Rectal smooth muscle tissue (tissue), 1 donor: Measurements from ENCODE around the gene GALNT9.
"Not testable (repeated sequence)": the region's sequence is repeated elsewhere in the genome, so short reads cannot be mapped to it uniquely, and the experiment has no call there.

Source experiments
- H3K27ac ChIP-seq: one replicate; pipeline ENCODE4 v1.7.0; 2013; ENCODE audit warnings: low read depth, low read length, inconsistent platforms
- H3K27me3 ChIP-seq: one replicate; pipeline ENCODE4 v1.7.0; 2013; ENCODE audit warnings: low read length; ENCODE audit not compliant: control insufficient read depth, insufficient read depth
- H3K36me3 ChIP-seq: one replicate; pipeline ENCODE4 v1.7.0; 2013; ENCODE audit warnings: low read length; ENCODE audit not compliant: control insufficient read depth, insufficient read depth
- H3K4me1 ChIP-seq: one replicate; pipeline ENCODE4 v1.7.0; 2013; ENCODE audit warnings: low read length; ENCODE audit not compliant: control insufficient read depth, insufficient read depth
- H3K4me3 ChIP-seq: one replicate; pipeline ENCODE4 v1.7.0; 2013; ENCODE audit warnings: low read length
- H3K9ac ChIP-seq: one replicate; pipeline ENCODE4 v1.7.0; 2013; ENCODE audit warnings: low read length

GALNT9 gene

GRCh38 chr12:132308853-132309595 is 20.4 kb downstream of the GALNT9 start:
- H3K4me1 ChIP-seq: no peaks in the 10 kb centered on the region

GRCh38 chr12:132307976-132308852 is 21.2 kb downstream of the GALNT9 start:
- Histone ChIP-seq H3K4me1 (no peaks in the 10 kb centered on the region), H3K36me3 (no peaks in the 10 kb centered on the region), H3K4me3 (no peak overlapping the region), H3K9ac (no peak overlapping the region), H3K27ac (no peak overlapping the region), H3K27me3 (no peaks in the 10 kb centered on the region)

More at GRCh38 chr12:132308853-132309595, 20.4 kb downstream of the GALNT9 start:
- no peaks in the 10 kb centered on the region for H3K27me3 ChIP-seq
- H3K4me3 ChIP-seq: no peak overlapping the region
- H3K36me3 ChIP-seq: no peaks in the 10 kb centered on the region
- H3K9ac ChIP-seq: no peak overlapping the region
- H3K27ac ChIP-seq: no peak overlapping the region

- H3K4me1 ChIP-seq: no peaks in the 10 kb centered on the region
- H3K27ac ChIP-seq: no peak overlapping the region
- H3K9ac ChIP-seq: no peak overlapping the region
- H3K4me3 ChIP-seq: no peak overlapping the region
- H3K27me3 ChIP-seq: no peaks in the 10 kb centered on the region
- H3K36me3 ChIP-seq: no peaks in the 10 kb centered on the region
Observed at GRCh38 chr12:132306885-132307191, 22.6 kb downstream of the GALNT9 start.

GRCh38 chr12:132305991-132306884 is 23.2 kb downstream of the GALNT9 start:
- Histone ChIP-seq H3K4me3 (no peak overlapping the region), H3K9ac (no peak overlapping the region), H3K36me3 (no peaks in the 10 kb centered on the region), H3K27me3 (no peaks in the 10 kb centered on the region), H3K27ac (no peak overlapping the region), H3K4me1 (no peaks in the 10 kb centered on the region)

GRCh38 chr12:132305560-132305966 is 23.8 kb downstream of the GALNT9 start:
- H3K9ac ChIP-seq: no peak overlapping the region
- peaks cover 3% of the 10 kb centered on the region for H3K27me3 ChIP-seq
- H3K36me3 ChIP-seq: no peaks in the 10 kb centered on the region
- no peak overlapping the region for H3K4me3 ChIP-seq
- no peaks in the 10 kb centered on the region for H3K4me1 ChIP-seq
- H3K27ac ChIP-seq: no peak overlapping the region

GRCh38 chr12:132304866-132305265 is 24.5 kb downstream of the GALNT9 start:
- H3K27ac ChIP-seq, H3K4me3 ChIP-seq, H3K27me3 ChIP-seq, H3K36me3 ChIP-seq, H3K9ac ChIP-seq, H3K4me1 ChIP-seq: not testable (repeated sequence)

GRCh38 chr12:132303853-132304373 is 25.5 kb downstream of the GALNT9 start:
- not testable (repeated sequence) for H3K27ac ChIP-seq, H3K9ac ChIP-seq, H3K4me1 ChIP-seq, H3K27me3 ChIP-seq, H3K36me3 ChIP-seq, H3K4me3 ChIP-seq

GRCh38 chr12:132302466-132303358 is 26.7 kb downstream of the GALNT9 start:
- no peaks in the 10 kb centered on the region for H3K36me3 ChIP-seq
- peaks cover 3% of the 10 kb centered on the region for H3K27me3 ChIP-seq
- no peak overlapping the region for H3K27ac ChIP-seq
- H3K4me1 ChIP-seq: no peaks in the 10 kb centered on the region
- H3K4me3 ChIP-seq: no peak overlapping the region
- H3K9ac ChIP-seq: no peak overlapping the region

GRCh38 chr12:132300789-132301722 is 28.3 kb downstream of the GALNT9 start:
- no peaks in the 10 kb centered on the region for H3K36me3 ChIP-seq
- H3K4me3 ChIP-seq: no peak overlapping the region
- no peak overlapping the region for H3K27ac ChIP-seq
- H3K27me3 ChIP-seq: peaks cover 3% of the 10 kb centered on the region
- no peak overlapping the region for H3K9ac ChIP-seq
- no peaks in the 10 kb centered on the region for H3K4me1 ChIP-seq

- H3K4me1 ChIP-seq: no peaks in the 10 kb centered on the region
- no peak overlapping the region for H3K4me3 ChIP-seq
- no peak overlapping the region for H3K9ac ChIP-seq
- no peak overlapping the region for H3K27ac ChIP-seq
- H3K36me3 ChIP-seq: no peaks in the 10 kb centered on the region
- peaks cover 1% of the 10 kb centered on the region for H3K27me3 ChIP-seq
Observed at GRCh38 chr12:132296063-132296462, 33.3 kb downstream of the GALNT9 start.

GRCh38 chr12:132295561-132295960 is 33.8 kb downstream of the GALNT9 start:
- not testable (repeated sequence) for H3K4me3 ChIP-seq, H3K27me3 ChIP-seq, H3K36me3 ChIP-seq, H3K4me1 ChIP-seq, H3K27ac ChIP-seq, H3K9ac ChIP-seq
